ENCODE data around the gene INO80.
"Not testable (repeated sequence)": the region's sequence is repeated elsewhere in the genome, so short reads cannot be mapped to it uniquely, and the experiment has no call there.

Gene INO80

GRCh38 chr15:41115161-41115651, 874 bp downstream of the INO80 start:
- DNase-seq, result no peak

DNA sequence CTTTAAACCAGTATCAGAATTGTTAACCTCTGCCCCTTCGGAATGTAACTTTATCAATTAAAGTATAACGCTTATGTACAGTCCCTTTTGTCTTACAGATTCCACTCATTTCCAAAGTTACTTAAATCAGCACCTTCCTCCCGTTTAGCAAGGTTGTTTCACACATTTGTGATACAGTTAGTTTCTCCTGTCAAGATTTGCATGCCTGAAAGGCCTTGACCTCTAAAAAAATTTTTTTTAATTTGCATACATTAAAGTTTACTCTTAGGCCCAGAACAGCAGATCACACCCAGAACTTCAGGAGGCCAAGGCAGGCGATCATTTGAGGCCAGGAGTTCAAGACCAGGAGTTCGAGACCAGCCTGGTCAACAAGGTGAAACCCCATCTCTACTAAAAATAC, 9.1 kb downstream of the INO80 start:
- no peak for DNase-seq

DNA sequence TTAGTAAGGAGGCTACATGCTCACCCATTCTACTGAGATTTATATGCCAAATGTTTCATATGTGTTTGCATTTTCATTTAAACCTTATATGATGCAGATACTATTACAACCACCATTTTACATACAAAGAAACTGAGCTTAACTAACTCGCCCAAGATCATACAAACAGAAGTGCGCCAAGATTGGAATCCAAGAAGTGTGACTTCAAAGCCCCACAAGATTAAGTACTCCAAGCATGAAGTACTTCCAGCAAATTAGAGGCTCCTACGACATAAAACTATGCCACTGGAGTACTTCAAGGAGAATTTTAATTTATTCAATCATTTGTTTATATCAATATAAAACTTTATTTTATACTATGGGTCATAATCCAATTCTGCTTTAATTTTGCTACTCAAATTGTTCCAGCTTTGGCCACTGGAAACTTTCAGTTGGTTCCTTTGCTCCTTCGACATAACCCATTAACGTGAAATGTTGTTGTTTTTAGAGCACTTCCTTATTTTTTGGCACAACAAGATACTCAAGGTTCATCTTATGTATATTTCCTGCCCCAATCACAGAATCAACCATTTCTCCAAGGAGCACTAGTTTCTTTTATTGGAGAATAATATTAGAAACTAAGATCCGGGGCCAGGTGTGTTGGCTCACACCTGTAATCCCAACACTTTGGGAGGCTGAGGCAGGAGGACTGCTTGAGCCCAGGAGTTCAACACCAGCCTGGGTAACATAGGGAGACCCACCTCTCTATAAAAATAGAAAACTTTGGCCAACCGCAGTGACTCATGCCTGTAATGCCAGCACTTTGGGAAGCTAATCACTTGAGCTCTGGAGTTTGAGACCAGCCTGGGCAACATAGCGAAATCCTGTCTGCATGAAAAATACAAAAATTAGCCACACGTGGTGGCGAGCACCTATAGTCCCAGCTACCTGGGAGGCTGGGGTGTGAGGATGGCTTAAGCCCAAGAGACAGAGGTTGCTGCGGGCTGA, 10.4 kb downstream of the INO80 start:
- no peak for DNase-seq

DNA sequence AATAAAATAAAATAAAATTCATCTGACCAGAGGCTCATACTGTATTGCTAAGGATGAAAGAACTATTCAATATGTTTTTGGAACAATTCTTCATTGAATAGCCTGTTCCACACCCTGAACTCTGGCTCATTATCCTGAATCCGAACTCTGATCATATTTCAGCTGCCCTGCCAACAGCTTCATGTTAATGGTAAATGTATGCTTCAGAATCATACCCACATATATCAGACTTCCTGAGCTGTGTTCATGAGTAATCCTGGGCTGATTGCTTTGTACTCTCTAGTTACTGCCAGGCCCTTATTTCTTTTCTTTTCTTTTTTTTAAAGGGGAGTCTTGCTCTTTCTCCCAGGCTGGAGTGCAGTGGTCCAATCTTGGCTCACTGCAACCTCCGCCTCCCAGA, 11.8 kb downstream of the INO80 start:
- no peak for DNase-seq

DNA sequence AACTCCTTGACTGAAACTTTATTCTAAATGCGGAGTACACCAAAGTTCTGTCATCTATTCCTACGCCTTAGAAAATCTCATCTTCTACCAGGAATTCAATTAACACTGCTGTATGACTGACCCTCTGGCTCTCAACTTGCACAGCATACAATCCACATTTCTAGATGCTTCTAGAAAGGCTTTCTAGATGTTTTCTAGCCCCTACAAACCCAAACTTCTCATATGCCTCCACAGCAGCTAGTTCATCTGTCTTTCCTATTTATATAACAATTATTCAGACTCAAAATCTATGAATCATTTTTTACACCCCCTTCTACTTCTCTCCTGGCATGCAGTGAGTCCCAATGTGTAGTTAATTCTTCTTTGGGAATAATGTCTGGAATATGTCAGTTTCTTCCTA, 13.2 kb downstream of the INO80 start:
- no peak for DNase-seq

GRCh38 chr15:41096178-41096577, 19.9 kb downstream of the INO80 start:
- no peak for DNase-seq

DNA sequence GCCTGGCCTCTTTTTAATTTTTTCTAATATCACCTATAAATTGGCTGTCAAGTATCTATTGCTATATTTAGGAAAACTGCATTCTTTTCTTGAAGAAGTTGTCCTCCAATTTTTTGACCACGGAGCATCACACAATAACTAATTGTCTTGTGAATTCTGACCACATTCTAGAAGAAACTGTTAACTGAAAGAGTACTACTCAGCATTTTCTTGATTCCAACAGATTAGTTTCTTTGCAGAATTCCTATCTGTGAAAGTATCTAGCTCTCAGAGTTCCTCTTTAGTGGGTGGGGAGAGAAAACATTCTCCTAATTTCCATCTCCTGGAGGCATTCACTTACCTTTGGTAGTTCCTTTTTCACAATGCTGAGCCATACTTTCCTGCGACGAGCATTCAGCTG, 31.1 kb downstream of the INO80 start:
- DNase-seq, result no peak

DNA sequence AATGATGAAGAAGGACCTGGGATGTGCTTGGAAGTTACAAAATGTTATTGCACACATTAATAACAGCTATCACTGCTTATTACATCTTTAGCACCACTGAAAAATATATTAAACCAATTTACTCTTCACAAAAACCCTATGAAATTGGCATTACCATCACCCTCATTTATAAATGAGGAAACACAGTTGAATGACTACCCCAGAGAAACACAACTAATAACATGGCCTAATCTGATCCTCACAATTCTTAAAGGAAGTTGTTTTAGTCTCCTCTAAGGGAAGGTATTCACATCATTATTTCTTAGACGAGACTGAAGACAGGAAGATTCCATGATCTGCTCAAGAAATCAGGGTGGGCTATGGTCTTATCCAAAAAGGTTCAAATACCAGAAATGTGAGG, 35.9 kb downstream of the INO80 start:
- DNase-seq, result no peak

GRCh38 chr15:41079717-41080116, 36.4 kb downstream of the INO80 start:
- no peak for DNase-seq

DNA sequence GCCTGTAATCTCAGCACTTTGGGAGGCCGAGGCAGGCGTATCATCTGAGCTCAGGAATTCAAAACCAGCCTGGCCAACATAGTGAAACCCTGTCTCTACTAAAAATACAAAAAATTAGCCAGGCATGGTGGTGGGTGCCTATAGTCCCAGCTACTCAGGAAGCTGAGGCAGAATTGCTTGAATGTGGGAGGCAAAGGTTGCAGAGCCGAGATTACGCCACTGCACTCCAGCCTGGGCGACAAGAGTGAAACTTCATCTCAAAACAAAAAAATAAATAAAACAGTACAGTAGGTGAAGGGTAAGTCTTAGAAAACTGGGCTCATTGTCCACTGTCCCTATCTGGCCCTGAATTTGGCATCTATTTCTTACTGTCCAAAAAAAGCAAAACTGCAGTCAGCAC, 37.2 kb downstream of the INO80 start:
- not testable (repeated sequence) for DNase-seq

DNA sequence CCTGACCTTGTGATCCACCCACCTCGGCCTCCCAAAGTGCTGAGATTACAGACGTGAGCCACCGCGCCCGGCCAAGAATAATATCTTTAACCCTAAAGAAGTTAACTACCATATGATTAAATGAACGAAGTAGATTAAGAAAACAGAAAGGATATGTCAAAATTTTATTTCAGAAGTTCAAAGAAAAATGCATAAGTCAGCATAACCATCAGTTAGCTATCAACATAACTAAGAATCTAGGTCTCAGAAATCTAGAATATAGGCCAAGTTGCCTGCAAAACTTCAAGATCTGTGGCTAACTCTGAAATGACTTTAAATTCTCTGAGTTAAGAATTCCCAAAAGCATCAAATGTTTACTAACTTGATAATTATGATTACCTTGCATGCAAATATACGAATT, 38.0 kb downstream of the INO80 start:
- no peak for DNase-seq

DNA sequence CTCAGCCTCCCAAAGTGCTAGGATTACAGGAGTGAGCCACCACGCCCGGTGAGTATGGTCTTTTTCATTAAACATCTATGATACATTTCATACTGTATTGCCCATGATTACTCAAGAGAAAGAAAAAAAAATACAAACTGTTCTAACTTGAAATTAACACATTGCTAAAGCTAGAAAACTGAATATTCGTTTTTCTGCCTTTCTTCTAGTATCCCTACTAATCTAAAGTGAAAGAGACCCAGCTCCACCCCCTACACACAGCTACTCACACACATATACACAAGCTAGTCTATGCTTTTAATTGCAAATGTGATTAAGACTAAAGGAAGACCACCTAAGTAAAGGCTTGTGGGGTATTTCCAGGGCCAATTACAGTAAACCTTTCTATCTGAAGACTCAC, 43.1 kb downstream of the INO80 start:
- DNase-seq, result no peak

DNA sequence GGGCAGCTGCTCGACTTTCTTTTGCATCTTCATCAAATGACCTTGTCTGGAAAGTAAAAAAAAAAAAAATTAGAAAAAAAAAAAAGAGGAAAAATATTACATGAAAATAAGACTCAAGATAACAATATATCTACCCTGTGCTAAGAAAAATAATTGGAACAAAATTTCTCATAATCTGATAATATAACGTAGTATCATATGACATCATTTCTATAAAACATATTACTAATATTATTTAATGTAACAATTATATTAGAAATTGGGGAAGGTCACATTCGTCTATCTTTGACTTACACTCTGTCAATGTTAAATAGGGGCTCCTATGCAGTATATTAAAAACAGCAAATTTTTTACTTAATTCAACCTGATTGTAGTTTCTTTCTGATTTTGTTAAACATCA, 44.1 kb downstream of the INO80 start:
- DNase-seq, result no peak

DNA sequence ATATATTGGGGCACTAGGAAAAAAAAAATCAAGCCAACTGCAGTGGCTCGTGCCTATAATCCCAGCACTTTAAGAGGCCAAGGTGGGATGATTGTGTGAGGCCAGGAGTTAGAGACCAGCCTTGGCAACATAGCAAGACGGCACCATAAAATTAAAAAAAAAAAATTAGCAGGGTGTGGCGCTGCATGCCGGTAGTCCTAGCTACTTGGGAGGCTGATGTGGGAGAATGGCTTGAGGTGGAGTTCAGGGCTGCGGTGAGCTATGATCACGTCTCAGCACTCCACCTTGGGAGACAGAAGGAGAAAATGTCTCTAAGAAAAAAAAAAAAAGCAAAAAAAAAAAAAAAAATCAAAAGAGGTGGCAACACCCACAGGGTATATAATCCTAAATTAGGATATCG, 49.6 kb downstream of the INO80 start:
- DNase-seq, result no peak

DNA sequence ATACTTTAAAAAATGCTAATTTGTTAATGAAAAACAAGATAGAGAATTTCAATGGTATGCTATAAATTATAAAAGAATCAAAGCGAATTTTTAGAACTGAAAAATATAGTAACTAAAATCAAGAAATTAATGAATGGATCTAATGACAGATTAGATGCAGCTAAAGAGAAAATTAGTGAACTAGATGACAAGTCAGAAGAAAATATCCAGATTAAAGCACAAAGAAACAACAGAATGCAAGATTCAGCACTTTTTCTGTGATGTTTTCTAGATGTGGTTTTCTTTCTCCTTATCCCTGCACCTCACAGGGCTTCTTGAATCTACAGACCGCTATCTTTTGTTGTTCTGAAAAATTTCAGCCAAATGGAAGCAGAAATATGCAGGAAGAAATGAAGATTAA, 54.4 kb downstream of the INO80 start:
- DNase-seq, result no peak

DNA sequence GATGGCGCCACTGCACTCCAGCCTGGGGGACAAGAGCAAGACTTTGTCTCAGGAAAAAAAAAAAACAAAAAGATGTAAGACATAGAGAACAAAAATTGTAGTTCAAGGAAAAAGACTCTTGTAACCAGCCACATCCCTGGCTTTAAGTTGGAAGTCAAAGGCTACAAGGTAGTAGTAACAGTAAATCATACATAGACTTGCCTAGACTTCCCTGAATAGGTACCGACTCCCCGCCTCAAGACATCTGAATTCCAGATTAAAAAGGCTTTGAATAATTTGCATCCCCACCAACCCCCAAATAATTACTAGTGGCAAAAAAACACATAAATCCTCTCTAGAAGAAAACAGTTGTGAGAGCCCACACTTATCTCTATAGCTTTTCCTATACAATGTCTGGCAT, 55.6 kb downstream of the INO80 start:
- DNase-seq, result no peak

DNA sequence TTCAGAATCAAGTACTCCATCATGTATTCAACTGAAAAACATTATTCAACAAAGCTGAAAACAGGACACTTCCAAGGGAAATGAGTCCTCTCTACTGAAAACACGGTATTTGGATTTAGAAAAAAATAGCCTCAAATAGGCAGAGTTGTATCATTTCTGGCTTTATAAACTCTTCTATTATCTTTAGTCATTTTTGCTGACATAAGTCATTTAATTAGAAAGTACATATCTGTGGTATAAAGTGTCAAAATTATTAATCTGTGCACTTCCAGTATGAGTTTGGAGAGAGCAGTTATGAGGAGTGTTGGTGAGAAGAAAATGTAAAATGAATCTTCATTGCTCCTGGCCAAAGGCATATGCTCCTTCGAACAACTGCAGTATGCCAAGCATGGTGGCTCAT, 59.3 kb downstream of the INO80 start:
- no peak for DNase-seq

DNA sequence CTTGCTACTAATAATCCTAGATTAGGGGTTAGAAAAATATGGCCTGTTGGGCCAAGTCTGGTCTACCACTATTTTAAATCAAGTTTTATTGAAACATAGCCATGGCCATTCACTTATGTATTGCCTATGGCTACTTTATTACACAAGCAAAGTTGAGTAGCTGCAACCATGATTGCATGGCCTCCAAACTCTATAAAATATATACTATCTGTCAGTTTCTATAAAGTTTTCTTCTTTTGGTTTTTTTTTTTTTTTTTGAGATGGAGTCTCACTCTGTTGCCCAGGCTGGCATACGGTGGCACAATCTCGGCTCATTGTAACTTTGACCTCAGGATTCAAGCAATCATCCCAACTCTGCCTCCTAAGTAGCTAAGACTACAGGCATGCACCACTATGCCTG, 60.4 kb downstream of the INO80 start:
- no peak for DNase-seq

DNA sequence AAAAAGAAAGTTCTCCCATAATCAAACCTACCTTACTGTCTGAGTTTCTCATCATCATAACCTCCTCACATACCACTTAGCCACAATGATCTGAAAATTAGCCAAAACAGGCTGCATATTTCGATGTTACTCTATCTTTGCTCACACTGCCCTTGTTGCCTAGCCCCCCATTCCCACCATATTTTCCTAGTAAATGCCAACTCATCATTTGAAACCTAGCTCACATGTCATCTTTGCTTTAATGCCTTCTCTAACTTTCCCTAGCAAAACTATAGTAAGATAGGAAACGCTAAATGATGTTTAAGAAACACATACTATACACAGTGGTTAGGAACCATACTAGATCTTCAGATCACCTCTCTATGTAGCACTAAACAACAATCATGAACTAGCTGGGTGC, 64.9 kb downstream of the INO80 start:
- no peak for DNase-seq

DNA sequence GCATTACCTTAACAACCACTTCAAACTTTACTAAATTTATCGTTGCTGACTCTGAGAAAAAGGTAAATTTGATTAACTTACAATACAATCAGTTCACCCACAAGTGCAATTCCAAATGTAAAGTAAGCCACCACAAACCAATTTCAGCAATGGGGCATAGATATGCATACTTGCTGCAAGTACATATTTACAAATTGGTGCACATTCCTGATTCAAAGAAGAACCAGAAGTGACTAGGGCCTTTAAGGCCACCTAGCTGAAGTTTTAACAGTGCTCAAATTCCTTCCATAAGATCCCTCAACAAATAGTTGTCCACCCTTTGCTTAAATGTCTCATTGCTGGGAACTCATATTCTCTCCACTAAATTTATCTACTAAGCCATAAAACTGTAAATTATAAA, 67.2 kb downstream of the INO80 start:
- DNase-seq, result no peak

DNA sequence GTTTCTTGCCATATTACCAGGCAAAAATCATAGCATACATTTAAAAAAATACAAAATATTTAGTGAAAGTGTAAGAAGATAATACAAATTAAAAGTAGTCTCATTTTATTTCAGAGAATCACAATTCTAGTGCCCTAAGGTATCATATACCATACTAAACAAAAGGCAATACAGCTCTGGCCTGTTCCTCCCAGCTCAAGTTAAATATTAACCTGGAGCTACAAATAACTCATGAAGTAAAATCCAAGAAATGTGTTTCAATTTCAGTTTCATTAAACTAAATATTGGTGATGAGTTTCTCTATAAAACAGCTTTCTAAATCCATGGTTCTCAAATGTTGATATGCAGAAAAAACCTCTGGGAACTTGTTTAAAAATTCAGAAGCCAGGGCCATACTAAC, 67.7 kb downstream of the INO80 start:
- DNase-seq, result no peak

DNA sequence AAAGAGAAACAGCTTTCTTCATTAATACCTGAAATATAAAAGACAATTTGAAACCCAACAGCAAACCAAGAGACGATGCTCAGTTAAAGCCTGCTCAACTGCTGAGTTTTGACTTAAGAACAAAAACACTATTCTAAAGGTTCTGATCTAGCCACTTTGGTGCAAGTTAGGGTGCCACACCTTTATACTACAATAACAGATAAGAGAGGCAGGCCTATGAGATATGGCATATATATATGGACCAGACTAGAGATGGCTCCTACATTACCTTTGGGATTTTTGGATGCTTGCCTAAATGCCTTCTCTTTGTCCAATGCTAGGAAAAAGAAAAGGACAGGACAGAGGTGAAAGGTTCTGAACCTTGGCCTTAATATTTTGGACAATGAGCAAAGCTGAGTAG, 68.6 kb downstream of the INO80 start:
- no peak for DNase-seq

- no peak for DNase-seq
Measured at GRCh38 chr15:41043276-41043951, 72.7 kb downstream of the INO80 start.

DNA sequence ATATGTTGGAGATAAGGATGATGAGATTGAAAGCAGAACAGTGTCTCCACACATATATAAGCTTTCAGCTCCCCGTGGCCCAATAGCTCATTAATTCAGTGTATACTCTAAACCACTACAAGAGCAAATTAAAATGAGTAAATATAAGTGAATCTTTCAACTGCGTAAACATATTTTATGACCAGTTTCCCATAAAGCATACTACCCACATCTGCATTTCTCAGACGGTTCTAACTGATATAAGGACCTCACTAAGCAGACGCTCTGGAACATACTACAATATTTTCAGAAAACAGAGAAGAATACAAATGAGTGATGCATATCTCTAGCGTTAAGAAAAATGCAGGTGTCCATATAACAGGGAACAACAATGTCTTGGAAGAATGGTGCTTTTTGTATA, 73.2 kb downstream of the INO80 start:
- no peak for DNase-seq
